Measurements from ENCODE around the gene WDR45B. TPM values are rescaled to one million over a fixed set of nuclear protein-coding genes. Genes with fewer than 3 reads are reported as not detected.

The WDR45B gene
- total and polyA plus RNA-seq, 2 donors (not counting 1 experiment from before 2014, with no cell fraction given): 54.3 to 72.7 TPM

DNA sequence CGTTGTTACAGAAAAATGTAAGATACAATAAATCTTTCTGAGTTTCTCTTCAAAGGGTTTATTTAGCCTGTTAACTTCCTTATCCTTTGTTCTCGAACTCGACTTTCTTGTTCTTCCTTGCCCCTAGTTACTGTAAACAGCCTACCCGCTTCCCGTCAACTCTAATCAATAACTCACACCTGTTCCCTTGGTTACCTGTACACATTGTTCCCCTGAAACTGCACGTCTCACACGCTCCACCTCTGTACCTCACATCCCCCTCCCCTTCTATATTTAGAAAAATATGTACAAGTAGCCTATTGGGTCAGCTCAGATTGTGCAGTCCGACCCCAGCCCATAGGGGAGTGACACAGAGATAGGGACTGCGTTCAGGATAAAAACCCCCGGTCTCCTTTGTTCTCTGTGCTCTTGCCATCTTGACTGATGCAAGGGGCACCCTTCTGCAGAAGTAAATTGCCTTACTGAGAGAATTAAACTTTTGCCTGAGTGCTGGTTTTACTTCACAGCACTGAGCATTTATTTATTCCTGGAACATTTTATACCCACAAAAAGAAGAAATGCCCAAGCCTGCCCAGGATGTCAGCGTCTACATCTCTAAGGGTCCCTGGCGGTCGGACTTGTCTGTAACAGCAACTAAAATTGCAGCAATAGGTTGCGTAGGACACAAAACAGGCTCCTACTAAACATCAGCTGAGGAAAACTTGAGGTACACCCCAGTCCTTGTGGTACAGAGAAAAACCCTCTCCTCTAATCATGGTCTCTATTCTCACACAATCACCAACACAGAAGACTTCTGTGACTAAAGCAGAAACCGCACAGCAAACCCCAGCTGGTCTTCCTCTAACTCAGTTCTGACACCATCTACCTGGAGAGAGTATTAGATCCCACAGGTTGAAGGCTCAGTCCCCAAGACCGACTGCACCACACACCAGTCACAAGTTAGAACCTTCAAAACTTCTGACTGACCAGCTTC, 11.3 kb downstream of the WDR45B start:
- no peak overlapping the region for H3K4me3 Mint-ChIP-seq
- Histone ChIP-seq H3K27me3 (replicated peaks in 1 of 4; ENCODE audit: control extremely low read depth in 1 of 4, control insufficient read depth in 3 of 4, insufficient read depth in 4 of 4, low read length in 3 of 4) (no peaks in the 10 kb centered on the region), H3K4me1 (ENCODE audit: control insufficient read depth in 2 of 2, insufficient read depth in 2 of 2, low read length in 2 of 2) (no peaks in the 10 kb centered on the region), H4K20me1 (ENCODE audit: control insufficient read depth, insufficient read depth, low read length, poor library complexity, severe bottlenecking) (peaks cover 81% of the 10 kb centered on the region), H3K79me2 (ENCODE audit: control insufficient read depth, insufficient read depth, low read length) (peaks cover 98% of the 10 kb centered on the region), H3K4me3 (ENCODE audit: control extremely low read depth in 1 of 5, extremely low read depth in 1 of 5, insufficient read depth in 1 of 5, low read depth in 2 of 5, low read length in 4 of 5) (no peak overlapping the region), H3K4me2 (replicated peaks; ENCODE audit: low read depth, low read length, poor library complexity, severe bottlenecking) (no peak overlapping the region), H3K9me3 (ENCODE audit: control extremely low read depth in 1 of 3, control insufficient read depth in 2 of 3, insufficient read depth in 1 of 3, low read length in 2 of 3) (peaks cover 0 to 4% (median 0%) of the 10 kb centered on the region in 3 donors), H3K9ac (ENCODE audit: low read length) (no peak overlapping the region), H3K27ac (ENCODE audit: low read length in 2 of 2) (no peak overlapping the region), H2AFZ (ENCODE audit: insufficient read depth, low read depth, low read length, poor library complexity, severe bottlenecking) (no peak overlapping the region), H3K36me3 (replicated peaks in 1 of 2; ENCODE audit: control extremely low read depth in 1 of 2, control insufficient read depth in 1 of 2, extremely low read depth in 1 of 2, insufficient read depth in 2 of 2, low read length in 1 of 2) (peaks cover 0 to 57% of the 10 kb centered on the region in 2 experiments)
- no peak overlapping the region for H3K27ac Mint-ChIP-seq
- no peak for DNase-seq
- H3K9me3 Mint-ChIP-seq (ENCODE audit: insufficient read depth): no peaks in the 10 kb centered on the region
- H3K27me3 Mint-ChIP-seq: no peaks in the 10 kb centered on the region
- ATAC-seq (ENCODE audit: low read depth): no peak
- WGBS (ENCODE audit: insufficient coverage): 98% methylated on average over 13 of the region's 16 CpGs
- intact Hi-C loops (cut with micrococcal nuclease): no loop called here
- peaks cover 21% of the 10 kb centered on the region for H3K4me1 Mint-ChIP-seq
- TF ChIP-seq, protein P1, sequence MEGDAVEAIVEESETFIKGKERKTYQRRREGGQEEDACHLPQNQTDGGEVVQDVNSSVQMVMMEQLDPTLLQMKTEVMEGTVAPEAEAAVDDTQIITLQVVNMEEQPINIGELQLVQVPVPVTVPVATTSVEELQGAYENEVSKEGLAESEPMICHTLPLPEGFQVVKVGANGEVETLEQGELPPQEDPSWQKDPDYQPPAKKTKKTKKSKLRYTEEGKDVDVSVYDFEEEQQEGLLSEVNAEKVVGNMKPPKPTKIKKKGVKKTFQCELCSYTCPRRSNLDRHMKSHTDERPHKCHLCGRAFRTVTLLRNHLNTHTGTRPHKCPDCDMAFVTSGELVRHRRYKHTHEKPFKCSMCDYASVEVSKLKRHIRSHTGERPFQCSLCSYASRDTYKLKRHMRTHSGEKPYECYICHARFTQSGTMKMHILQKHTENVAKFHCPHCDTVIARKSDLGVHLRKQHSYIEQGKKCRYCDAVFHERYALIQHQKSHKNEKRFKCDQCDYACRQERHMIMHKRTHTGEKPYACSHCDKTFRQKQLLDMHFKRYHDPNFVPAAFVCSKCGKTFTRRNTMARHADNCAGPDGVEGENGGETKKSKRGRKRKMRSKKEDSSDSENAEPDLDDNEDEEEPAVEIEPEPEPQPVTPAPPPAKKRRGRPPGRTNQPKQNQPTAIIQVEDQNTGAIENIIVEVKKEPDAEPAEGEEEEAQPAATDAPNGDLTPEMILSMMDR (IDR thresholded peaks at IDR 0.05): no peak
- TF ChIP-seq EZH2 (IDR thresholded peaks at IDR 0.05; ENCODE audit: borderline replicate concordance, insufficient read depth, low read depth, low read length, poor library complexity, severe bottlenecking): no peak
- ChIA-PET POLR2A (interaction anchor here (0.6 kb wide), 1 partner anchor 36 kb away, joined by 3 read pairs; no protein-coding TSS in a partner anchor), CTCF (no interaction called here)

DNA sequence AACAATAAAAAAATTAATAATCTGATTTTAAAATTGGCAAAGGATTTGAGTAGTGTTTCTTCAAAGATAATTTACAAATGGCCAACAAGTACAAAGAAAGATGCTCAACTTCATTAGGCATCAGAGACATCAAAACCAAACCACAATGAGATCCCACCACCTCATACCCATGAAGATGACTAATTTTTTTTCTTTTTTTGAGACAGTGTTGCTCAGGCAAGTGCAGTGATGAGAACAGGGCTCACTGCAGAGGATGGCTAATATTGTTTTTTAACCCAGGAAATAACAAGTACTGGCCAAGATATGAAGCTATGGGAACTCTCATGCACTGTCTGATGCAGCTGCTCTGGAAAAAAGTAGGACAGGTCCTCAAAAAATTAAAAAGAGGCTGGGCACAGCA, 14.9 kb downstream of the WDR45B start:
- Histone ChIP-seq H3K27me3 (replicated peaks in 1 of 4; ENCODE audit: control extremely low read depth in 1 of 4, control insufficient read depth in 3 of 4, insufficient read depth in 4 of 4, low read length in 3 of 4) (no peaks in the 10 kb centered on the region), H3K79me2 (ENCODE audit: control insufficient read depth, insufficient read depth, low read length) (peaks cover 85% of the 10 kb centered on the region), H4K20me1 (ENCODE audit: control insufficient read depth, insufficient read depth, low read length, poor library complexity, severe bottlenecking) (peaks cover 81% of the 10 kb centered on the region), H3K4me2 (replicated peaks; ENCODE audit: low read depth, low read length, poor library complexity, severe bottlenecking) (no peak overlapping the region), H3K4me1 (ENCODE audit: control insufficient read depth in 2 of 2, insufficient read depth in 2 of 2, low read length in 2 of 2) (no peaks in the 10 kb centered on the region), H2AFZ (ENCODE audit: insufficient read depth, low read depth, low read length, poor library complexity, severe bottlenecking) (no peak overlapping the region), H3K4me3 (ENCODE audit: control extremely low read depth in 1 of 5, extremely low read depth in 1 of 5, insufficient read depth in 1 of 5, low read depth in 2 of 5, low read length in 4 of 5) (no peak overlapping the region), H3K27ac (ENCODE audit: low read length in 2 of 2) (no peak overlapping the region), H3K9ac (ENCODE audit: low read length) (no peak overlapping the region), H3K9me3 (ENCODE audit: control extremely low read depth in 1 of 3, control insufficient read depth in 2 of 3, insufficient read depth in 1 of 3, low read length in 2 of 3) (peaks cover 0 to 4% (median 0%) of the 10 kb centered on the region in 3 donors), H3K36me3 (replicated peaks in 1 of 2; ENCODE audit: control extremely low read depth in 1 of 2, control insufficient read depth in 1 of 2, extremely low read depth in 1 of 2, insufficient read depth in 2 of 2, low read length in 1 of 2) (peaks cover 0 to 54% of the 10 kb centered on the region in 2 experiments)
- ChIA-PET CTCF (no interaction called here), POLR2A (no interaction called here)
- peaks cover 8% of the 10 kb centered on the region for H3K4me1 Mint-ChIP-seq
- intact Hi-C loops (cut with micrococcal nuclease): no loop called here
- ATAC-seq (ENCODE audit: low read depth): no peak
- H3K27ac Mint-ChIP-seq: no peak overlapping the region
- no peak for TF ChIP-seq EZH2 (IDR thresholded peaks at IDR 0.05; ENCODE audit: borderline replicate concordance, insufficient read depth, low read depth, low read length, poor library complexity, severe bottlenecking)
- TF ChIP-seq, protein P1 (IDR thresholded peaks at IDR 0.05): no peak
- H3K4me3 Mint-ChIP-seq: no peak overlapping the region
- no peaks in the 10 kb centered on the region for H3K27me3 Mint-ChIP-seq
- no peak for DNase-seq
- no peaks in the 10 kb centered on the region for H3K9me3 Mint-ChIP-seq (ENCODE audit: insufficient read depth)
